Measurements from ENCODE around the gene CD248. TPM values are rescaled to one million over a fixed set of nuclear protein-coding genes. Genes with fewer than 3 reads are reported as not detected.
"Not testable (repeated sequence)": the region's sequence is repeated elsewhere in the genome, so short reads cannot be mapped to it uniquely, and the experiment has no call there.

CD248 gene
- total RNA-seq, 1 donor from 2014 or later, result 10.0 TPM

DNA sequence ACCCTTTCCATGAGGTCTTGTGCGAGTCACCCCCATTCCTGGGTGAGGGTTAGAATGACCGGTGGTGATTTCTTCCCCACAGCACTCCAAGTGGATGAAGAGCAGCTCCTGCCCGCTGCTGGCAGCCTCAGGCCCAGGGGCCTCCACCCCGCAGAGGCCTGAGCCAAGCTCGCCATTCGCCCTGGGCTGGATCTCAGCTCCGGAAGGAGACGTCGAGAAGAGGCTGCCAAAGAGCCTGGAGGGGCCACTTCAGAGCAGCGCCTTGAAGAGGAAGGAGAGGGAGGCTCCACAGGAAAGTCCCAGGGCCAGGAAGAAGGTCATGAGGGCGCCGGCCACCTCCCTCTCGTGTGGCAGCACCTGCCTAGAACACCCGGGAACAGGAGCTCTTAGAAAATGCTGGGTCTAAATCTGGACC lies 46.4 kb upstream of the CD248 start:
- intact Hi-C loops (cut with DNase I), result no loop called here
- Histone ChIP-seq H3K4me1 (peaks cover 16% of the 10 kb centered on the region), H3K36me3 (no peaks in the 10 kb centered on the region), H3K9me3 (no peaks in the 10 kb centered on the region), H3K4me3 (no peak overlapping the region), H3K27me3 (no peaks in the 10 kb centered on the region), H3K27ac (peak overlapping the region; percentile 24)
- TF ChIP-seq, protein P1, sequence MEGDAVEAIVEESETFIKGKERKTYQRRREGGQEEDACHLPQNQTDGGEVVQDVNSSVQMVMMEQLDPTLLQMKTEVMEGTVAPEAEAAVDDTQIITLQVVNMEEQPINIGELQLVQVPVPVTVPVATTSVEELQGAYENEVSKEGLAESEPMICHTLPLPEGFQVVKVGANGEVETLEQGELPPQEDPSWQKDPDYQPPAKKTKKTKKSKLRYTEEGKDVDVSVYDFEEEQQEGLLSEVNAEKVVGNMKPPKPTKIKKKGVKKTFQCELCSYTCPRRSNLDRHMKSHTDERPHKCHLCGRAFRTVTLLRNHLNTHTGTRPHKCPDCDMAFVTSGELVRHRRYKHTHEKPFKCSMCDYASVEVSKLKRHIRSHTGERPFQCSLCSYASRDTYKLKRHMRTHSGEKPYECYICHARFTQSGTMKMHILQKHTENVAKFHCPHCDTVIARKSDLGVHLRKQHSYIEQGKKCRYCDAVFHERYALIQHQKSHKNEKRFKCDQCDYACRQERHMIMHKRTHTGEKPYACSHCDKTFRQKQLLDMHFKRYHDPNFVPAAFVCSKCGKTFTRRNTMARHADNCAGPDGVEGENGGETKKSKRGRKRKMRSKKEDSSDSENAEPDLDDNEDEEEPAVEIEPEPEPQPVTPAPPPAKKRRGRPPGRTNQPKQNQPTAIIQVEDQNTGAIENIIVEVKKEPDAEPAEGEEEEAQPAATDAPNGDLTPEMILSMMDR (IDR thresholded peaks at IDR 0.05), result no peak
- ATAC-seq, result peak; percentile 82
- peak; percentile 92 for DNase-seq

DNA sequence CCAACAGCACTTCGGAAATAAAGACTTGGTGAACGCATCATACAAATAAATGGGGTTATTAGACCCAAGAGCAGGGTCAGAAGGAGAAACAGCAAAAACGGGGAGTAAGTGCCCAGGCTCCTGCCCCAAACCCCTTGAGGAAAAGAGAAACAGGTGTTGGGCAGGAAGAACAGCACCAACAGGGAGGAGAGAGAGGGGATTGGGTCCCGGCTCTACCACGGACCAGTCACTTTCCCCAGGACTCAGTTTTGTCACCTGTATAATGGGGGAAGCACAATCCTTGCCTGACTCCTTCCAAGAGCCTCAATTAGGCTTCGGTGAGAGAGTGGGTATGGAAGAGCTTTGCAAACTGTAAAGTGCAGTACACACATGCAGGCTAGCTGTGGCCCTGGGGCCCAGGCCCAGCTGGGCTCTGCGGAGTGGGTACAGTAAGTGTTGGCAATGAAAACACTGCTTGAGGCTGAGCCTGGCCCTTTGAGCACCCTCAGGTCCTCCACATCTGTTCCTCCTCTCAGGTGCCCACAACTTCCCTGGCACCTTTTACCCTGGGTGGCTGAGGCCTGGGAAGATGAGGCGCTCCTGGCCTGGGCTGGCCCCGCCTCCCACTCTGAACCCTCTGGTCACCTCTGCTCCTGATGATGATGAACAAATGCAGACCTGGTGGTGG lies 45.8 kb upstream of the CD248 start:
- TF ChIP-seq, protein P1 (IDR thresholded peaks at IDR 0.05), result no peak
- peak; percentile 43 for ATAC-seq
- Histone ChIP-seq H3K4me1 (peaks cover 16% of the 10 kb centered on the region), H3K4me3 (no peak overlapping the region), H3K27ac (peak overlapping the region; percentile 24), H3K9me3 (no peaks in the 10 kb centered on the region), H3K36me3 (no peaks in the 10 kb centered on the region), H3K27me3 (no peaks in the 10 kb centered on the region)
- no peak for DNase-seq
- intact Hi-C loops (cut with DNase I), result no loop called here

DNA sequence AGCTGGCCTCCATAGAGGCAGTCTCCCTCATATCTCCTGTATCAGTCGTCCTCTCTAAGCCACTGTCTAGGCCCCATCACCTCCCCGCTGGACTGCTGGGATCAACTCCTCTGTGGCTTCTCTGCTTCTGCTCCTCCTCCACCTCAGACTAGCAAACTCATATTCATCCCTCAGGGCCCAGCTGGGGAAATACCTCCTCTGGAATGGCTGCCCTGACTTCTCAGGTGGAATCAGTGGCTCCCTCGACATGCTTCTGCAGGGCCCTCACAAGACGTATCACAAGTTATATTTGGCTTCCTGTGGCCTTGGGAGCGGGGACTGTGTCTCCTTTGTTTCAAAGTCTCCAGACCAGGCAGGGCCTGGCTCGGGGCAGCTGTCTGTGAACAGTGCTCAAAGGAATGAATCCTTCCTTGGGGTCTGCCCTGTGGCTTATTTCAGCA lies 44.7 kb upstream of the CD248 start:
- Histone ChIP-seq H3K4me3 (no peak overlapping the region), H3K4me1 (peaks cover 16% of the 10 kb centered on the region), H3K27me3 (no peaks in the 10 kb centered on the region), H3K27ac (no peak overlapping the region), H3K36me3 (no peaks in the 10 kb centered on the region), H3K9me3 (no peaks in the 10 kb centered on the region)
- DNase-seq, result no peak
- intact Hi-C loops (cut with DNase I), result no loop called here
- TF ChIP-seq, protein P1 (IDR thresholded peaks at IDR 0.05), result no peak
- no peak for ATAC-seq

DNA sequence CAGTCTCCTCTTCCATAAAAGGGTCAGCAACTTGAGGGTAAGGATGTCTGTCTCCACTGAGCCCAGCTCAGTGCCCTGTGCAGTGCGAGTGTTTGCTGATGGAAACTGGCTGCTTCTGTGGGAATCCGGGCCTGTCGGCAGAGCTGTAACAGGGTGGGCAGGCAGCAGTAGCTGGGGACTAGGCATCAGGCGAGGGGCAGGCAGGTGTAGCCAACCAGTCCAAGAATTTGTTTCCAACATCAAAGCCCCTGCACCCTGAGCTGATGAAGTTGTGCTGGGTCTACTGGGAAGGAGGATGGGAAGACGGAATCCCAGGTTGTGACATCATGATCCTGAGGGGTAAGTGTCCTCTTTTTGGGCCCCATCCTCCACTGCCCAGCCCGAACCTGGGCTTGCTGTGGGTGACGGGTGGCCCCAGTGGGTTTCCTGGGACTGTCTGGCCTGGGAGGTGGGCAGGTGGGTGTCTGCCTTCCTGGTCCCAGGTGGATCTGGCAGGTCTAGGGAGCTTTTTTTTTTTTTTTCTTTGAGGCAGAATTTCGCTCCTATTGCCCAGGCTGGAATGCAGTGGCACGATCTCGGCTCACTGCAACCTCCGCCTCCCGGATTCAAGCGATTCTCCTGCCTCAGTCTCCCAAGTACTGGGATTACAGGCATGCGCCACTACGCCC lies 43.7 kb upstream of the CD248 start:
- no peaks in the 10 kb centered on the region for H3K36me3 ChIP-seq
- no peak overlapping the region for H3K27ac ChIP-seq
- TF ChIP-seq, protein P1 (IDR thresholded peaks at IDR 0.05), result no peak
- H3K9me3 ChIP-seq, result no peaks in the 10 kb centered on the region
- H3K4me3 ChIP-seq, result no peak overlapping the region
- ATAC-seq (no peak), DNase-seq (peak; percentile 38)
- H3K4me1 ChIP-seq, result peaks cover 16% of the 10 kb centered on the region
- intact Hi-C loops (cut with DNase I), result no loop called here
- H3K27me3 ChIP-seq, result no peaks in the 10 kb centered on the region

DNA sequence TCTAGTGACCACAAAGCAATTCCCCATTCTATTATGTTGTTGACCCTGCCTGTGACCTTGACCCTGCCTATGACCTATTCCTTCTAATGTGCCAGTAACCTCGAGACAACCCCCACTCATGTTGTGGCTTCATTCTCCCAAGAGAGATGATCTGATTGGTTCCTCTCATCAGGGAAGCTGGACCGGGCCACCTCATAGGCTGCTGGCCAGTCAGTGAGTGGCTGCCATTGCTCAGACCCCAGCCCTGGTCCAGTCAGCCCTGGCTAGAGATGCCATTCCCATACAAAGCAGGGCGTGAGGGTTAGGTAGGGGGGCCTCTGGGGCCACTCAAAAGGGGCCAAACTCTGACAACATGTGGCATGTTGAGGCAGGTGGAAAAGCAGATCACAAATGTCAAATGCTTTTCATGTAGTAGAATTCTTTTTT lies 42.8 kb upstream of the CD248 start:
- peaks cover 16% of the 10 kb centered on the region for H3K4me1 ChIP-seq
- H3K27ac ChIP-seq, result no peak overlapping the region
- intact Hi-C loops (cut with DNase I), result no loop called here
- no peak for ATAC-seq
- H3K4me3 ChIP-seq, result no peak overlapping the region
- no peaks in the 10 kb centered on the region for H3K9me3 ChIP-seq
- DNase-seq, result peak; percentile 40
- no peaks in the 10 kb centered on the region for H3K36me3 ChIP-seq
- no peaks in the 10 kb centered on the region for H3K27me3 ChIP-seq
- TF ChIP-seq, protein P1 (IDR thresholded peaks at IDR 0.05), result no peak

DNA sequence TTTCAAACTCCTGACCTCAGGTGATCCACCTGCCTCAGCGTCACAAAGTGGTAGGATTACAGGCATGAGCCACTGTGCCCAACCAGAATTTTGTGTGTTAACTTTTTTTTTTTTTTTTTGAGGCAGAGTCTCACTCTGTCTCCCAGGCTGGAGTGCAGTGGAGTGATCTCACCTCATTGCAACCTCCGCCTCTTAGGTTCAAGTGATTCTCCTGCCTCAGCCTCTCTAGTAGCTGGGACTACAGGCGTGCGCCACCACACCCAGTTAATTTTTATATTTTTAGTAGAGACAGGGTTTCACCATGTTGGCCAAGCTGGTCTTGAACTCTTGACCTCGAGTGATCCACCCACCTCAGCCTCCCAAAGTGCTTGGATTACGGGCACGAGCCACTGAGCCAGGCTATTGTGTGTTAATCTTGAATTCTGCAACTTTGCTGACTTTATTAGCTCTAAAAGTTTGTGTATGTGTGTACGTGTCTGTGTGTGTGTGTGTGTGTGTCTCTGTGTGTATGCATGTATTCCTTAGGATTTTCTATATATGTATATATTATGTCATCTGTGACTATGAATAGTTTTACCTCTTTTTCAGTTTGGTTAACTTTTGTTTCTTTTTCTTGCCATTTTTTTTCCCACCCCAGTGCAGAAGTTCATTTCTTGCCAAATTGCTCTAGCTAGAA lies 33.9 kb upstream of the CD248 start:
- intact Hi-C loops (cut with DNase I); H3K9me3 ChIP-seq; H3K27ac ChIP-seq; DNase-seq; H3K27me3 ChIP-seq; H3K36me3 ChIP-seq; H3K4me3 ChIP-seq; ATAC-seq: not testable (repeated sequence)
- H3K4me1 ChIP-seq, result peaks cover 12% of the 10 kb centered on the region
